Upper lobe of left lung (tissue), 4 donors: ENCODE measurements around the gene TPSD1.
"Not testable (repeated sequence)": the region's sequence is repeated elsewhere in the genome, so short reads cannot be mapped to it uniquely, and the experiment has no call there.

Experiments used
- CTCF ChIP-seq, 6 experiments: fragments of 450-650 bp in 4 of 6; fragments of 200-600 bp in 2 of 6; sonication (generic) in 2 of 6; IDR thresholded peaks; one replicate each; pipeline ENCODE4 v1.5.1; 2016 to 2019; ENCODE audit warnings: antibody characterized with exemption in 6 of 6
- EP300 ChIP-seq, 4 donors: sonication (generic); formaldehyde crosslinking; IDR thresholded peaks; one replicate each; pipeline ENCODE4 v1.5.1; 2017; ENCODE audit warnings: antibody characterized with exemption in 4 of 4, control low read depth in 2 of 4
- POLR2A ChIP-seq, 4 donors: fragments of 450-650 bp; IDR thresholded peaks; one replicate each; pipeline ENCODE4 v1.5.1; 2016 to 2017; ENCODE audit warnings: antibody characterized with exemption in 4 of 4, mild to moderate bottlenecking in 2 of 4

- not testable (repeated sequence) for TF ChIP-seq EP300, POLR2A, CTCF (IDR thresholded peaks at IDR 0.05)
These were observed 19.2 kb upstream of the TPSD1 start for GRCh38 chr16:1236659-1237058.
